Panc1 (cell line): Measurements from ENCODE around the gene DCLK2. TPM values are rescaled to one million over a fixed set of nuclear protein-coding genes. Genes with fewer than 3 reads are reported as not detected.

Experiments
- ATAC-seq: fragments of 200-7000 bp; cut with Tn5 transposase; 2 replicates; pipeline ENCODE4 v1.9.1; 2020; ENCODE audit warnings: mild to moderate bottlenecking, moderate library complexity
- BruUV-seq: library from RNA; stranded (reverse); fragments of 400-500 nt; replicated peaks from 2 replicates; lab custom pipeline; 2021; lab: Mats Ljungman, UMichigan
- CTCF ChIA-PET: fragments of 300-600 bp; sonication (Branson Sonifier 250); formaldehyde crosslinking; loops from one replicate; lab custom pipeline; 2022; ENCODE audit warnings: antibody characterized with exemption; lab: Charles Lee
- POLR2A ChIA-PET: fragments of 300-600 bp; sonication (Branson Sonifier 250); formaldehyde crosslinking; loops from one replicate; lab custom pipeline; 2022; ENCODE audit warnings: antibody characterized with exemption; lab: Charles Lee
- DNase-seq: peaks from one replicate; pipeline ENCODE4 v3.0.0-alpha.2; 2010; ENCODE audit warnings: low read depth, low spot score
- H3K27ac ChIP-seq: 2 replicates; pipeline ENCODE4 v1.5.1; 2011; ENCODE audit warnings: mild to moderate bottlenecking, low read length, inconsistent platforms
- H3K27me3 ChIP-seq: fragments of 200-500 bp; sonication (Bioruptor generic); 2 replicates; pipeline ENCODE4 v1.6.0; 2014; ENCODE audit warnings: low read length, inconsistent platforms; ENCODE audit not compliant: control insufficient read depth, insufficient read depth
- H3K36me3 ChIP-seq: fragments of 200-500 bp; sonication (Bioruptor generic); 2 replicates; pipeline ENCODE4 v1.5.1; 2014; ENCODE audit warnings: inconsistent platforms, mild to moderate bottlenecking, low read length, moderate library complexity; ENCODE audit not compliant: control insufficient read depth, insufficient read depth
- H3K4me1 ChIP-seq: 2 replicates; pipeline ENCODE4 v1.5.1; 2011; ENCODE audit warnings: inconsistent platforms, mild to moderate bottlenecking, low read length, moderate library complexity; ENCODE audit not compliant: control insufficient read depth, insufficient read depth
- H3K4me3 ChIP-seq, 2 experiments: 2 replicates each; pipeline ENCODE4 v1.5.1; 2011 to 2012; ENCODE audit warnings: low read depth in 2 of 2, low read length in 2 of 2, mild to moderate bottlenecking in 2 of 2, inconsistent platforms in 1 of 2, moderate library complexity in 1 of 2
- H3K9me3 ChIP-seq: fragments of 200-500 bp; sonication (Bioruptor generic); 2 replicates; pipeline ENCODE4 v1.5.1; 2014; ENCODE audit warnings: low read depth, mild to moderate bottlenecking, inconsistent platforms, low read length, moderate library complexity; ENCODE audit not compliant: control insufficient read depth, insufficient read depth
- POLR2AphosphoS5 ChIP-seq: IDR thresholded peaks from 2 replicates; pipeline ENCODE4 v1.6.1; 2012; ENCODE audit warnings: mild to moderate bottlenecking, low read depth, low read length, moderate library complexity
- SIN3A ChIP-seq: IDR thresholded peaks from 2 replicates; pipeline ENCODE4 v1.6.1; 2012; ENCODE audit warnings: low read depth, mild to moderate bottlenecking, low read length, moderate library complexity, borderline replicate concordance; ENCODE audit not compliant: insufficient read depth
- TCF7L2 ChIP-seq: IDR thresholded peaks from 2 replicates; pipeline ENCODE4 v1.6.1; 2011; ENCODE audit warnings: mild to moderate bottlenecking, low read depth, low read length, inconsistent platforms
- in situ Hi-C: cut with HindIII; loops from 2 replicates; pipeline ENCODE4 v1.10.0; 2016; ENCODE audit warnings: low sequenced_read_pairs, low pct_unique_long_range_greater_than_20kb
- intact Hi-C: fragments of 100-400 bp; cut with micrococcal nuclease; formaldehyde crosslinking; loops from one replicate; pipeline ENCODE4 v1.10.0; 2022; ENCODE audit not compliant: unreplicated experiment
- total RNA-seq: library from RNA; stranded (reverse); gene quantifications from one replicate; pipeline ENCODE4 v1.2.1, GENCODE V29; 2021; ENCODE audit not compliant: unreplicated experiment
- TF ChIP-seq, protein P1 (sequence below): fragments of 450-650 bp; IDR thresholded peaks from 2 replicates; pipeline ENCODE4 v1.5.1; 2017; ENCODE audit warnings: mild to moderate bottlenecking
- TF ChIP-seq, protein P2 (sequence below), 2 experiments: IDR thresholded peaks; 2 replicates each; pipeline ENCODE4 v1.6.1; 2011 to 2012; ENCODE audit warnings: low read depth in 2 of 2, control low read depth in 1 of 2, low read length in 1 of 2, mild to moderate bottlenecking in 1 of 2, moderate library complexity in 1 of 2; ENCODE audit not compliant: insufficient read depth in 1 of 2

Gene DCLK2
- total RNA-seq, 1 experiment from 2014 or later = 9.5 TPM

DNA sequence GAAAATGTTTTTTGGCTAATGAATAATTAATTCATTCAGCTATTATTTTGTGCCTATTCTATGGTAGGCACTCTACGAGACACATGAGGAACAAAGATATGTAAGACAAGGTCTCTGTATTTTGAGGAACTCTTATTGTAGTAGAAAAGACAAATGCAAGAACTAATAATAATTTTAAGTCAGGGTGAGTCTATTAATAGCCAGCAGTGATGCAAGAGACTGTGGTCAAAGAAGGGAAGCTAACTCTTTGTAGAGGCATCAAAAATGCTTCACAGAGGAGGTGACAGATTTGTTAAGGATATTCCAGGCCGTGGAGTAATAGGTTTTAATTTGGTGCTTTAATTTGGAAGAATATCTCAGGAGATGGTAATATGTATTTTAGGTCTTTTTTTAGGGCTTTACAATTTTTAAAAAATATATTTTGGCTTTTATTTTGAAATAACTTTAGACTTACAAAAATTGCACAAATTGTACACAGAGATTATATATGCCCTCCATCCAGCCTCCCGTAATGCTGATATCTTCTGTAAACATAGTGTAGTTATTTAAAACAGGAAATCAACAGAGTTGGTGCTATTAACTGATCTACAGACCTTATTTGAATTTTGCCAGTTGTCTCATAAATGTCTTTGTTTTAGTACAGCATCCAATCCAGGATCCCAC, 48.1 kb downstream of the DCLK2 start:
- no peak for TF ChIP-seq SIN3A
- no peak for TF ChIP-seq TCF7L2
- no TSS peak for BruUV-seq
- DNase-seq (no peak), ATAC-seq (peak; percentile 77)
- H3K4me1 ChIP-seq = peaks cover 15% of the 10 kb centered on the region
- intact Hi-C loops = no loop called here
- no peak overlapping the region for H3K4me3 ChIP-seq
- peak overlapping the region; percentile 71 for H3K27ac ChIP-seq
- POLR2A ChIA-PET = no interaction called here
- no peaks in the 10 kb centered on the region for H3K9me3 ChIP-seq
- H3K27me3 ChIP-seq = no peaks in the 10 kb centered on the region
- CTCF ChIA-PET = no interaction called here
- H3K36me3 ChIP-seq = no peaks in the 10 kb centered on the region
- in situ Hi-C loops = no loop called here

DNA sequence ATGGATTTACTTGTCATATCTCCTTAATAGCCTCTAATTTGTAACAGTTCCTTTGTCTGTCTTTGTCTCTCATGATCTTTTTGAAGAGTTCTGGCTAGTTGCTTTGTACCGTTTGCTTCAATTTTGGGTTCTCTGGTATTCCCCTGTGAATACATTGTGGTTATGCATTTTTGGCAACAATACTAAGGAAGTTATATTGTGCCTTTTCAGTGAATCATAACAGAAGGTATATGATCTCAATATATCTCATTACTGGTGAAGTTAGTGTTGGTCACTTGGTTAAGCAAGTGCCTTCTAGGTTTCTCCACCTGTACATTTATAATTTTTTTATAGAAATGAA, 48.6 kb downstream of the DCLK2 start:
- POLR2A ChIA-PET = no interaction called here
- no peak for DNase-seq
- no TSS peak for BruUV-seq
- no peaks in the 10 kb centered on the region for H3K36me3 ChIP-seq
- ATAC-seq = peak; percentile 82
- H3K27me3 ChIP-seq = no peaks in the 10 kb centered on the region
- intact Hi-C loops (no loop called here), in situ Hi-C loops (no loop called here)
- no peak overlapping the region for H3K4me3 ChIP-seq
- H3K27ac ChIP-seq = peak overlapping the region; percentile 71
- H3K4me1 ChIP-seq = peaks cover 15% of the 10 kb centered on the region
- H3K9me3 ChIP-seq = no peaks in the 10 kb centered on the region
- TF ChIP-seq POLR2AphosphoS5 = no peak; the same call in 1 of the 2 replicates
- TF ChIP-seq, protein P1, sequence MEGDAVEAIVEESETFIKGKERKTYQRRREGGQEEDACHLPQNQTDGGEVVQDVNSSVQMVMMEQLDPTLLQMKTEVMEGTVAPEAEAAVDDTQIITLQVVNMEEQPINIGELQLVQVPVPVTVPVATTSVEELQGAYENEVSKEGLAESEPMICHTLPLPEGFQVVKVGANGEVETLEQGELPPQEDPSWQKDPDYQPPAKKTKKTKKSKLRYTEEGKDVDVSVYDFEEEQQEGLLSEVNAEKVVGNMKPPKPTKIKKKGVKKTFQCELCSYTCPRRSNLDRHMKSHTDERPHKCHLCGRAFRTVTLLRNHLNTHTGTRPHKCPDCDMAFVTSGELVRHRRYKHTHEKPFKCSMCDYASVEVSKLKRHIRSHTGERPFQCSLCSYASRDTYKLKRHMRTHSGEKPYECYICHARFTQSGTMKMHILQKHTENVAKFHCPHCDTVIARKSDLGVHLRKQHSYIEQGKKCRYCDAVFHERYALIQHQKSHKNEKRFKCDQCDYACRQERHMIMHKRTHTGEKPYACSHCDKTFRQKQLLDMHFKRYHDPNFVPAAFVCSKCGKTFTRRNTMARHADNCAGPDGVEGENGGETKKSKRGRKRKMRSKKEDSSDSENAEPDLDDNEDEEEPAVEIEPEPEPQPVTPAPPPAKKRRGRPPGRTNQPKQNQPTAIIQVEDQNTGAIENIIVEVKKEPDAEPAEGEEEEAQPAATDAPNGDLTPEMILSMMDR = no peak
- TF ChIP-seq, protein P2, sequence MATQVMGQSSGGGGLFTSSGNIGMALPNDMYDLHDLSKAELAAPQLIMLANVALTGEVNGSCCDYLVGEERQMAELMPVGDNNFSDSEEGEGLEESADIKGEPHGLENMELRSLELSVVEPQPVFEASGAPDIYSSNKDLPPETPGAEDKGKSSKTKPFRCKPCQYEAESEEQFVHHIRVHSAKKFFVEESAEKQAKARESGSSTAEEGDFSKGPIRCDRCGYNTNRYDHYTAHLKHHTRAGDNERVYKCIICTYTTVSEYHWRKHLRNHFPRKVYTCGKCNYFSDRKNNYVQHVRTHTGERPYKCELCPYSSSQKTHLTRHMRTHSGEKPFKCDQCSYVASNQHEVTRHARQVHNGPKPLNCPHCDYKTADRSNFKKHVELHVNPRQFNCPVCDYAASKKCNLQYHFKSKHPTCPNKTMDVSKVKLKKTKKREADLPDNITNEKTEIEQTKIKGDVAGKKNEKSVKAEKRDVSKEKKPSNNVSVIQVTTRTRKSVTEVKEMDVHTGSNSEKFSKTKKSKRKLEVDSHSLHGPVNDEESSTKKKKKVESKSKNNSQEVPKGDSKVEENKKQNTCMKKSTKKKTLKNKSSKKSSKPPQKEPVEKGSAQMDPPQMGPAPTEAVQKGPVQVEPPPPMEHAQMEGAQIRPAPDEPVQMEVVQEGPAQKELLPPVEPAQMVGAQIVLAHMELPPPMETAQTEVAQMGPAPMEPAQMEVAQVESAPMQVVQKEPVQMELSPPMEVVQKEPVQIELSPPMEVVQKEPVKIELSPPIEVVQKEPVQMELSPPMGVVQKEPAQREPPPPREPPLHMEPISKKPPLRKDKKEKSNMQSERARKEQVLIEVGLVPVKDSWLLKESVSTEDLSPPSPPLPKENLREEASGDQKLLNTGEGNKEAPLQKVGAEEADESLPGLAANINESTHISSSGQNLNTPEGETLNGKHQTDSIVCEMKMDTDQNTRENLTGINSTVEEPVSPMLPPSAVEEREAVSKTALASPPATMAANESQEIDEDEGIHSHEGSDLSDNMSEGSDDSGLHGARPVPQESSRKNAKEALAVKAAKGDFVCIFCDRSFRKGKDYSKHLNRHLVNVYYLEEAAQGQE (IDR thresholded peaks at IDR 0.05; ENCODE audit: insufficient read depth in 1 of 2, low read depth in 2 of 2, low read length in 1 of 2) = no peak
- no peak for TF ChIP-seq SIN3A
- no peak for TF ChIP-seq TCF7L2
- CTCF ChIA-PET = no interaction called here

DNA sequence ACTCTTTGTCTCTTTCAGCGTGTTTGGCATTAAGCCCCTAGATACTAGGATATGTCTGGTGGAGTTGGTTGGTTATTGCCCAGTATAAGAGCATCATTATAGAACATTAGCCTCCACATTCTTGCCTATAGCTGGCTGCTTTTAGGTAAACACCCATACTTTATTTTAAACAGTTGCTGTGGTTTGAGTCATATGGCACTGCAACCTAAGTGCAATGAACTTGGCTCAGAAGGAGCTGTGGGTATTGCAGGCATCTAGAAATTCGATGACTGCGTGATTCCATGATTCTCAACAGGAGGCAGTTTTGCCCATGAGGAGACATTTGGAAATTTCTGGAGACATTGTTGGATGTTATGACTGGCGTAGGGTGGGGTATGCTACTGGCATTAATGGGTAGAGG, 49.5 kb downstream of the DCLK2 start:
- no peaks in the 10 kb centered on the region for H3K9me3 ChIP-seq
- no peak overlapping the region for H3K4me3 ChIP-seq
- no peak for ATAC-seq
- in situ Hi-C loops = no loop called here
- ChIA-PET POLR2A (no interaction called here), CTCF (no interaction called here)
- H3K4me1 ChIP-seq = peaks cover 15% of the 10 kb centered on the region
- no peaks in the 10 kb centered on the region for H3K27me3 ChIP-seq
- peak overlapping the region; percentile 71 for H3K27ac ChIP-seq
- no peak for DNase-seq
- intact Hi-C loops = no loop called here
- H3K36me3 ChIP-seq = no peaks in the 10 kb centered on the region
- TF ChIP-seq TCF7L2 = no peak
- no peak for TF ChIP-seq SIN3A
- TF ChIP-seq POLR2AphosphoS5 = no peak
- TF ChIP-seq, protein P2 (IDR thresholded peaks at IDR 0.05; ENCODE audit: insufficient read depth in 1 of 2, low read depth in 2 of 2, low read length in 1 of 2) = no peak
- TF ChIP-seq, protein P1 = no peak
- BruUV-seq = no TSS peak
